NCI-H526 treated with DMSO at 0.1 percent for 48 hours (cell line): ENCODE measurements around the gene CELSR1.
"Not testable (repeated sequence)": the region's sequence is repeated elsewhere in the genome, so short reads cannot be mapped to it uniquely, and the experiment has no call there.

Experiments used
- DNase-seq: peaks from one replicate; lab custom pipeline; 2025; lab: John Stamatoyannopoulos, UW

CELSR1 gene

DNA sequence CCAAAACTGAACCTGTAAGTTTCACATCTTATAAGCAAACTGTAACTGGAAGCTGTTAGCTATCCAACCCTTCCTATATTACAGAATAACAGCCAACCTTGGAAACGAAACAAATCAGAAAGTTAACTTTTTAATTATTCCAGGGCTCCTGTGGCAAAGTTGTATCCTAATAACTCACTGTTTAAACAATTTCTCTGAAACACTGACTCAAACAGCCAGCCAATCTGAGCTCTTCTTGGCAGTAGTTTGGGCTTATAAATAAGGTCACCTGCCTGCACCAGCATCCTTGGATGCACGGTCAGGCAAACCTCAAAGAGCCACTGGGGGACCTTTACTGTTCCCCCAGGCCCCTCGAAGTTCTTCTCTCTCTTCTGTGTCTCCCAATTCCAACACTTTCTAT lies 5.0 kb downstream of the CELSR1 start:
- DNase-seq: no peak

DNA sequence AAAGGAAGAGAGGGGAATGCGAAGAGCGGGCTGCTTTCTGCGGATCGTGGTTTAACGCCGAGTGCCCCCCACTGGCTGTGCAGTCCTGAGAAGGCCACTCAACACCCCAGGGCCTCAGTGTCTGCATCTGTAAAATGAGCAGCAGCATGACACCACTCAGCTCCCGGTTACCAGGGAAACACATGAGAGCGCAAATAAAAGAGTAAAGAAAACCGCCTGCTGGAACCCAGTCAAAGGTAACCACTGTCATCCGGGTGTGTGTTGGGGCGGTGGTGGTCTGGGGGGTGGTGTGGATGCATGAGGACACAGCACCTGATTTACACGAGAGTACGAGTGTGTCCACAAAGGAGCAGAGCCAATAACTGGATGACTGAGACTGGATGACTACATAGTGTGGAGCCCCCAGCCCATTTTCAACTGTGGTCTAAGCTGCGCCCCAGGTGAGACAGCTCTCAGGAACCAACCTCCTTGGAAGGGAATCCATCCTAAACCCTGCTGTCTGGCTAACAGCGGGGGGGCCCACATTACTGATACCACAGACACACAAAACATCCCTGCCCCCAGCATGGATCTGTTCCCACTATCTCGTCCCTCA lies 5.7 kb downstream of the CELSR1 start:
- DNase-seq: no peak

DNA sequence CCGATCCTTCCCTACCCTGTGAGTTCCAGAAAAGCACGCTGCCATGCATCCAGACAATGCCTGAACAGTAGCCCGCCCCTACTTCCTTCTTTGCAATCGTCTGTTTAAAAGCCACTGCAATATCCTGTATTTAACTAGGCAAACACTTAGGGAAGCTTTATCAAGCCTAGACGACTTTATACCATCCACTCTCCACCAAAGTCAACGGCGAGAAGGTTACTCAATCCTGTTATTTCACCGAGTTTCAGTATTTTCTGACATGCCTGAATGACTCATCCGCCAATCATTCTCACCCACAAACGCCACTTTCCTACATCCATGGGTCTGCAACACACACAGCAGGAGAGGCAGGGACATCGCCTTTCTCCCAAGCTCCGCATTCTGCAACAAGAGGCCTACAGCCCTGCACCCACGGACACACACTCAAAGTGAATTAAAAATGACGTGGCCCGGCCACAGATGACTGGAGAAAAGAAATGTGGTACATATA lies 9.3 kb downstream of the CELSR1 start:
- DNase-seq: no peak

GRCh38 chr22:46526244-46526839 lies 11.1 kb downstream of the CELSR1 start:
- DNase-seq: no peak

DNA sequence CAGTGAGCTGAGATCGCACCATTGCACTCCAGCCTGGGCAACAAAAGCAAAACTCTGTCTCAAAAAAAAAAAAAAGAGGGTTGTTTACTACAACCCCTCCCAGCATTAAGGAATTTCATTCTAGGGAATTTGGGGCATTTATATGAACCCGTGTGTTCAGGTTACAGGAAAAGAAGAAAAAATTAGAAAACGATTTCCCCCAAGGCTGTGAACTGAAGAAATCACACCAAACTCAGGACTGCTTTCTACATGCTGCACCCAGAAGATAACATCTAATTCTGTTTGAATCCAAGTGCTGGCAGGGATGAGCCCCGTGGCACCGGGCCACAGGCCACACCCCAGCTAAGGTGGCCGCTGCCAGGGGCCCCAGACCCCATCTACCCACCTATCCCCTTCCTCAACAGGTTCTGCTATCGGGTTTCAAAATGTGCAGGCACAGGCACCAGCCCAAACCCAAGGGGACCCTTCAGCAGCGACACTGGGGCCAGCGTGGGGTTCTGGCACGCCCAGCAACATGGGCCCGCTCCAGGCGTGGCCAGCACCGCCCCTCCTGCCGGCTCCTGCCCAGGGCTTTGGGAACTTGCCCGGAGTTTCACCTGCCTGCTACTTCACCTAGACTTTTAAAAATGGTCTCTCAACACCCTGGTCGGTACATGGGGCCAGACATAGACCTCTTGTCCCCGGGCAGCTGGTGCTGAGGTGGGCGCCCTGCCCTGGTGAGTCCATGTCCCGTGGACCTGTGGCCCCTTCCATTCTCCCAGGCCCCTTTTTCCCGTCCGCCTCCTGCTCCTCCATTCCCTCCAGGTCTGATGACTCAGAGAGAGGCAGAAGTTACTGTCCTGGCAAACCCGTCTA lies 11.8 kb downstream of the CELSR1 start:
- DNase-seq: no peak

DNA sequence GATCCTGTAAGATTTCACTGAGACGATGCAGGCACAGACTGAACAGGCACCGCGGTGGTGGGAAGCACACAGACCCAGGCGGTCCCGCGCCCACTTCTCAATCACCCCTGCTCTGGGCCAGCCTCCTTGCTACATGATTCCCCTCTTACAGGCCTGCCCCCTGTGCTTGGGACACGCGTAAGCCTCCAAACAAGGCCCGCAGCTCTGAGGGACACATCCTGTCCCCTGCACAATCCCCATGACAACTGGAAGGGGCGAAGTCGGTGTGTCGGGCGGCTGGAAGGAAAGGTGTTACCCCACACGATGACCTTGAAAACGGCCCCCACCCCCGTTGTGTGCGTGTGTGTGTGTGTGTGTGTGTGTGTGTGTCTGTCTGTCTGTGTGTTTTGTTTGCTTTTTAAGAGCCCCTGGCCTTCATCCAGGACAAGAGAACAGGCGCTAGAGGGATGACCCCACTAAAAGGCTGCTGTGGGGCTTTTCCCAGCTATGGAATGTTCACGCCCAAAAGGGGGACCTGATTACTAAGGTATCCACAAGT lies 13.1 kb downstream of the CELSR1 start:
- DNase-seq: no peak

DNA sequence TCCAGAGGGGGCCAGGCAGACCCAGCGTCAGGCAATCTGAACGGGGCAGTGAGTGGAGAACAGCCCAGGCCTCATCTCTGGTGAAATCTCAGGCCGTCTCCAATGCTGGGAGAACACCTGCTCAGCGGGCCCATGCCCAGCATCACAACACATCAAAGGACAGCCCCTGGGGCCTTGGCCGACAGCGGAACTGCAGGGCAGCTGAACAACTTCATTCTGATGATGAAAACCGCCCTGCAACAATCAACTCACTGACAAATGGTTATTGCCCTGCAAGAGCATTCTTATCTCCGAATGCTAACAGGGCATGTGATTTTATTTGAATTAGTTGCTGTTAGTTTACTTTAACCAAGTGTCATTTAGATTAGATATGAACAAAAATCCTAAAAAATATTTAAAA lies 14.6 kb downstream of the CELSR1 start:
- no peak for DNase-seq

DNA sequence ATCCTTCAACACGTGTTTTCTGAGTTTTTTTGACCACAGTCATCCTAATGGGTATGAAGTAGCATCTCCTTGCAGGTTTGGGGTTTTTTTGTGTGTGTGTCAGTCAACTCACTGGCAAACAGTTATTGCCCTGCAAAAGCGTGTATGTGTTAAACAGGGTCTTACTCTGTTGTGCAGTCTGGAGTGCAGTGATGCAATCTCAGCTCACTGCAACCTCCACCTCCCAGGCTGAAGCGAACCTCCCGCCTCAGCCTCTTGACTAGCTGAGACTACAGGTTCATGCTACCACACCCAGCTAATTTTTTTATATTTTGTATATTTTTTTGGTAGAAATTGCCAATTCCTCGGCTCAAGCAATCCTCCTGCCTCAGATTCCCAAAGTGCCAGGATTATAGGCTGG lies 15.4 kb downstream of the CELSR1 start:
- DNase-seq: no peak

GRCh38 chr22:46520880-46521279 lies 16.5 kb downstream of the CELSR1 start:
- DNase-seq: no peak

DNA sequence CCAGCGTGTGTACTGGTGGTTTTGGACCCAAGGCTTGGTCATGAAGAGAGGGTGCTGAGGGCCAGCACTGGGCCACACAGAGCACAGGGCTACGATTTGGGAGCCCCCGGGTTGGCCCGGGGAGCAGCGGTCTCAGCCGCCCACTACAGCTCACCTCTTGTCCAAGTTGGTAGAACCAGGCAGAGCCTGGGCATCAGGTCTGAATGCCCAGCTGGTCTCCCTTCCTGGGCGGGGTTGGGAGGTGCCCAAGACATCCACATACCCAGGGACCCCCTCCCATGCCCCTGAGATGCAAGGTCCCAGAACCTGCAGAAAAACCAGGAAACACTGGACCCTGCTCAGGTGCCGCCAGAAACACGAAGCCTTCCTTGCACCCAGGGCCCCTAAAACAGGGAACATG lies 18.0 kb downstream of the CELSR1 start:
- no peak for DNase-seq

DNA sequence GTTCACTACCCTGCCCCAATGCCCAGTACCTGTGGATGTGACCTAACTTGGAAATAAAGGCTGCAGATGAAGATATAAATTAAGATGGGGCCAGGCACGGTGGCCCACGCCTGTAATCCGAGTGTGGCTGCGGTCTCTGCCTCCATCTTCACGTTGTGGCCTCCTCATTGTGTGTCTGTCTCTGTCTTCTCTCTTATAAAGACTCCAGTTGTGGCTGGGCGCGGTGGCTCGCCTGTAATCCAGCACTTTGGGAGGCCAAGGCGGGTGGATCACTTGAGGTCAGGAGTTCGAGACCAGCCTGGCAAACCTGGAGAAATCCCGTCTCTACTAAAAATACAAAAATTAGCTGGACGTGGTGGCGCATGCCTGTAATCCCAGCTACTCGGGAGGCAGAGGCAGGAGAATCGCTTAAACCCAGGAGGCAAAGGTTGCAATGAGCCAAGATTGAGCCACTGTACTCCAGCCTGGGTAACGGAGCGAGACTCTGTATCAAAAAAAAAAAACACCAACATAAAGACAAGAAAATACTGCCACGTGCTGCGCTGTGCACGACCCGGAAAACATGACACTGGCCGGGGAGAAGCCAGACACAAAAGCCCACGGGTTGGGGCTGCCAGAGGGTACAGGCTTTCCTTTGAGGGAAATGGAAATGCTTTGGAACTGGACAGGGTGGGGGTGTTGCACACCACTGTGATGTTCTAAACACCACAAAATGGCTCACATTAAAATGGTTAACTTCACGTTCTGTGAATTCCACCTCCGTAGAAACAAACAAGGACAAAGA lies 18.7 kb downstream of the CELSR1 start:
- DNase-seq: no peak

- DNase-seq: no peak
These were observed 19.4 kb downstream of the CELSR1 start for GRCh38 chr22:46518038-46518437.

DNA sequence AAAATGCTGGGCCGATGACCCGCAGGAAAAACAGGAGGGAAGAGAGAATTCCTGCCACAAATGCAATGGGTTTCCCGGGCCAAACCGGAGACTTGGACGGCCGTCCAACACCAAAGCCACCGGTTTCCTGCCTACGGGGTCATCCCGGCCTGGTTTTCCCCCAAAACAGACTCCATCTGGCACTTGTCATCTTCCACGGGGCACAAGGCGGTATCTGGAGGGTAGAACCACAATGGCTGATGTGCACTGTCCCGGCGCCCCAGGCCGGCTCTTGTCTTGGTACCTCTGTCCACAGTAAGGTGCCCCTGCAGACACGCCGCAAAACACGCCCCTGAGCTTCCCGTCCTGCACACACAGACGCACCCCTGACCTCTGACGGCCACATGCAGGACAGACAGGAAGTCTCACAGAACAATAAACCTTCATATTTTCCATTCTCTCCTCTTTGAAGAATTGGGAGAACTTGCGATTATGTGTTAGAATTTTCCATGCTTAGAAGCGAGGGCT lies 20.1 kb downstream of the CELSR1 start:
- DNase-seq: no peak

DNA sequence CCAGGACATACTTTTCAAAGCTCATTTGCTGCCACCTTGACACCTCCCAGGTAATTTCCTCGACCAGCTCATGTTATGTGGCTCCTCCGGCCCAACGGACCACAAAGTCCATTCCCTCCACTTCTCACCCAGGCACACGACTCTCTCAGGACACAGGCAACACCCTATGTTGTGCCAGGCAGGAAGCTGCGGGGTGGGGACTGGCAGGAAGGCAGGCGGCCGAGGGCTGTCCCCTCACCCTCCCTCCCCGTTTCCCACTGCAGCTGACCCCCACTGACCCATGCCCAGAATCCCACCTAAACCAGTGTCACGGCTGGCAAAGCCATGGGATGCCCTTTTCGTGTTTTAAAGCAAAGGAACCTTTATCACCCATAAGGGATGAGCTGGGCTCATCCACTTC lies 20.8 kb downstream of the CELSR1 start:
- DNase-seq: no peak

GRCh38 chr22:46516112-46516487 lies 21.3 kb downstream of the CELSR1 start:
- DNase-seq: not testable (repeated sequence)

- DNase-seq: no peak
These were observed 22.0 kb downstream of the CELSR1 start for GRCh38 chr22:46515208-46516111.

GRCh38 chr22:46514592-46515207 lies 22.7 kb downstream of the CELSR1 start:
- no peak for DNase-seq

- DNase-seq: no peak
These were observed 23.4 kb downstream of the CELSR1 start for GRCh38 chr22:46513908-46514550.

GRCh38 chr22:46512683-46513082 lies 24.7 kb downstream of the CELSR1 start:
- no peak for DNase-seq

DNA sequence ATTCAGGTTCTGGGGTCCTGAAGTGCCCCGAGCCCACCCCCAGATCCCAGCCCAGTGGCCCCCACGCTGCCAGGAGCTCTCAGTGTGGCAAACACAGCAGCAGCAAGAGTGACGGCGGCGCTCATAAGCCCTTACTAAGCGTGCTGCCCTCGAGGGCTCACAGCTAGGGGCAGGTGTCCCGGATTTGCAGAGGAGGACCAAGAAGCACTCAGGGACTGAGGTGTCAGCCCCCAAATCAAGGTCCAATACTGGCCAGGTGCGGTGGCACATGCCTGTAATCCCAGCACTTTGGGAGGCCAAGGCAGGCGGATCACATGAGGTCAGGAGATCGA lies 25.4 kb downstream of the CELSR1 start:
- no peak for DNase-seq
